H1 (cell line): ENCODE data around the gene ACTR3C. TPM values are rescaled to one million over a fixed set of nuclear protein-coding genes. Genes with fewer than 3 reads are reported as not detected.

Experiments
- CTCF ChIA-PET: fragments of 300-600 bp; sonication (Branson Sonifier 250); formaldehyde crosslinking; loops from one replicate; lab custom pipeline; 2021; ENCODE audit not compliant: partially characterized antibody; lab: Charles Lee
- POLR2A ChIA-PET: fragments of 300-600 bp; sonication (Branson Sonifier 250); formaldehyde crosslinking; loops from one replicate; lab custom pipeline; 2021; ENCODE audit warnings: inconsistent platforms; ENCODE audit not compliant: partially characterized antibody; lab: Charles Lee
- DNase-seq, 2 experiments: peaks; one replicate each; pipeline versions ENCODE4 v3.0.0 to v3.0.0-alpha.2; 2010 to 2022; ENCODE audit warnings: low spot score in 2 of 2, low read depth in 1 of 2, mixed read lengths in 1 of 2
- FAIRE-seq: peaks from 2 replicates; lab custom pipeline; 2011; peaks lifted over from hg19 to GRCh38; lab: Jason Lieb, UNC
- H2AFZ ChIP-seq: 2 replicates; pipeline ENCODE4 v1.8.1; 2012; ENCODE audit warnings: low read length, inconsistent platforms
- H2AK5ac ChIP-seq: 2 replicates; pipeline ENCODE4 v1.6.1; 2013; ENCODE audit warnings: low read depth, low read length
- H2BK120ac ChIP-seq: replicated peaks from 2 replicates; pipeline ENCODE3; 2013; ENCODE audit warnings: low read depth, low read length, inconsistent platforms
- H2BK12ac ChIP-seq: 2 replicates; pipeline ENCODE4 v1.6.1; 2013; ENCODE audit warnings: low read depth, low read length
- H2BK15ac ChIP-seq: 2 replicates; pipeline ENCODE4 v1.6.1; 2013; ENCODE audit warnings: low read length
- H2BK20ac ChIP-seq: 2 replicates; pipeline ENCODE4 v1.6.1; 2013; ENCODE audit warnings: low read length
- H2BK5ac ChIP-seq: 2 replicates; pipeline ENCODE4 v1.6.1; 2013; ENCODE audit warnings: low read depth, low read length
- H3K14ac ChIP-seq: 2 replicates; pipeline ENCODE4 v1.6.1; 2013; ENCODE audit warnings: inconsistent platforms; ENCODE audit not compliant: insufficient read length
- H3K18ac ChIP-seq: 2 replicates; pipeline ENCODE4 v1.6.1; 2013; ENCODE audit warnings: low read length; ENCODE audit errors: extremely low read depth
- H3K23ac ChIP-seq: 2 replicates; pipeline ENCODE4 v1.6.1; 2013; ENCODE audit warnings: inconsistent platforms; ENCODE audit not compliant: insufficient read length
- H3K23me2 ChIP-seq: 2 replicates; pipeline ENCODE4 v1.6.1; 2013; ENCODE audit warnings: low read depth, low read length
- H3K27ac ChIP-seq: 2 replicates; pipeline ENCODE4 v1.6.1; 2011; ENCODE audit warnings: low read depth, low read length, inconsistent platforms
- H3K27me3 ChIP-seq, 4 experiments: replicated peaks in 1 of 4; 1 replicate in 1 of 4; 2 replicates in 3 of 4; pipeline versions ENCODE4 v1.6.1 to v1.8.1; 2011 to 2013; ENCODE audit warnings: low read length in 3 of 4, mild to moderate bottlenecking in 3 of 4, inconsistent platforms in 2 of 4, mixed read lengths in 2 of 4, moderate library complexity in 1 of 4; ENCODE audit not compliant: control insufficient read depth in 3 of 4, insufficient read depth in 3 of 4; ENCODE audit errors: extremely low read depth in 1 of 4
- H3K36me3 ChIP-seq, 4 experiments: 2 replicates each; pipeline versions ENCODE4 v1.6.1 to v1.8.1; 2011 to 2013; ENCODE audit warnings: mild to moderate bottlenecking in 4 of 4, low read length in 3 of 4, moderate library complexity in 2 of 4, control low read depth in 1 of 4, inconsistent platforms in 1 of 4; ENCODE audit not compliant: insufficient read depth in 4 of 4, control insufficient read depth in 2 of 4
- H3K4ac ChIP-seq: replicated peaks from 2 replicates; pipeline ENCODE3; 2013; ENCODE audit warnings: low read length, low read depth, mixed read lengths, inconsistent platforms; ENCODE audit not compliant: insufficient read length
- H3K4me1 ChIP-seq, 4 experiments: replicated peaks in 1 of 4; 1 replicate in 1 of 4; 2 replicates in 3 of 4; pipeline versions ENCODE4 v1.6.1 to v1.8.1; 2011 to 2013; ENCODE audit warnings: low read length in 3 of 4, inconsistent platforms in 2 of 4, mixed read lengths in 1 of 4; ENCODE audit not compliant: insufficient read depth in 4 of 4, control insufficient read depth in 3 of 4
- H3K4me2 ChIP-seq, 2 experiments: 2 replicates each; pipeline versions ENCODE4 v1.6.1 to v1.8.1; 2011 to 2013; ENCODE audit warnings: low read depth in 2 of 2, low read length in 2 of 2, control low read depth in 1 of 2, inconsistent platforms in 1 of 2, mild to moderate bottlenecking in 1 of 2; ENCODE audit not compliant: insufficient read depth in 1 of 2
- H3K4me3 ChIP-seq, 4 experiments: fragments of 200-600, 300-600 bp in 1 of 4; sonication (generic), shearing (Covaris generic), sonication (Bioruptor Twin) in 1 of 4; 2 replicates each; pipeline versions ENCODE4 v1.5.1 to v1.8.1; 2011 to 2016; ENCODE audit warnings: low read length in 4 of 4, low read depth in 3 of 4, control low read depth in 2 of 4, inconsistent platforms in 2 of 4, mild to moderate bottlenecking in 2 of 4, mixed read lengths in 1 of 4, moderate library complexity in 1 of 4; ENCODE audit not compliant: insufficient read depth in 2 of 4; ENCODE audit errors: extremely low read depth in 1 of 4
- H3K56ac ChIP-seq: replicated peaks from 2 replicates; pipeline ENCODE3; 2013; ENCODE audit warnings: low read depth, mild to moderate bottlenecking, mixed read lengths, low read length, inconsistent platforms; ENCODE audit not compliant: insufficient read length
- H3K79me1 ChIP-seq: 2 replicates; pipeline ENCODE4 v1.6.1; 2013; ENCODE audit warnings: low read depth, low read length, control low read depth
- H3K79me2 ChIP-seq, 2 experiments: 2 replicates each; pipeline versions ENCODE4 v1.6.1 to v1.8.1; 2012 to 2013; ENCODE audit warnings: low read length in 2 of 2, mild to moderate bottlenecking in 2 of 2, inconsistent platforms in 1 of 2; ENCODE audit not compliant: insufficient read depth in 2 of 2, control insufficient read depth in 1 of 2
- H3K9ac ChIP-seq, 4 experiments: replicated peaks in 1 of 4; 1 replicate in 1 of 4; 2 replicates in 3 of 4; pipeline versions ENCODE4 v1.6.1 to v1.8.1; 2011 to 2013; ENCODE audit warnings: low read depth in 3 of 4, low read length in 3 of 4, control low read depth in 2 of 4, mild to moderate bottlenecking in 2 of 4, moderate library complexity in 2 of 4, inconsistent platforms in 1 of 4; ENCODE audit errors: extremely low read depth in 1 of 4
- H3K9me3 ChIP-seq, 2 experiments: 2 replicates each; pipeline versions ENCODE4 v1.6.1 to v1.8.1; 2012 to 2013; ENCODE audit warnings: mild to moderate bottlenecking in 2 of 2, moderate library complexity in 2 of 2, control low read depth in 1 of 2, inconsistent platforms in 1 of 2, low read depth in 1 of 2, low read length in 1 of 2, mixed read lengths in 1 of 2; ENCODE audit not compliant: insufficient read depth in 2 of 2
- H4K20me1 ChIP-seq, 2 experiments: replicated peaks in 1 of 2; 2 replicates each; pipeline versions ENCODE3 to v1.8.1; 2011 to 2013; ENCODE audit warnings: inconsistent platforms in 2 of 2, low read length in 2 of 2, mild to moderate bottlenecking in 1 of 2; ENCODE audit not compliant: insufficient read depth in 2 of 2, control insufficient read depth in 1 of 2
- H4K5ac ChIP-seq: 2 replicates; pipeline ENCODE4 v1.6.1; 2013; ENCODE audit warnings: low read length, low read depth, mixed read lengths, inconsistent platforms; ENCODE audit not compliant: insufficient read length
- H4K8ac ChIP-seq: 2 replicates; pipeline ENCODE4 v1.8.0; 2013; ENCODE audit warnings: mild to moderate bottlenecking, moderate library complexity, low read length, inconsistent platforms; ENCODE audit not compliant: insufficient read depth; ENCODE audit errors: extremely low read depth
- H4K91ac ChIP-seq: replicated peaks from 2 replicates; pipeline ENCODE3; 2013; ENCODE audit warnings: low read length, mixed read lengths, inconsistent platforms; ENCODE audit not compliant: insufficient read length
- MAX ChIP-seq: IDR thresholded peaks from 2 replicates; pipeline ENCODE4 v1.6.1; 2012; ENCODE audit warnings: inconsistent platforms
- polyA plus RNA-seq, 7 experiments: library from polyadenylated mRNA; depleted of rRNA in 3 of 7; stranded (reverse) in 5 of 7; unstranded in 2 of 7; fragments of >200 nt in 5 of 7; fragments of 200-250 nt in 2 of 7; gene quantifications; 1 replicate in 5 of 7; 2 replicates in 1 of 7; 4 replicates in 1 of 7; pipeline versions ENCODE4 v1.2.1 to v1.2.3, GENCODE V29; 2011 to 2013; ENCODE audit warnings: missing spikeins in 2 of 7, mixed read lengths in 2 of 7
- total RNA-seq: library from RNA; stranded (reverse); fragmentation: NEBNext Ultra II Directional; extraction: Animal tissue kit (Norgen Biotek cat#: 25700); gene quantifications from 2 replicates; pipeline ENCODE4 v1.2.1, GENCODE V29; 2021

Gene ACTR3C
- total and polyA plus RNA-seq, 2 of the 8 experiments (the other 6 are each of a cell fraction or from before 2014, with no cell fraction given), result 1.5 TPM; not detected in 1

- Histone ChIP-seq H3K4ac (no peak overlapping the region), H3K18ac (no peak overlapping the region), H2BK15ac (no peak overlapping the region), H3K4me1 (peaks cover 0 to 14% (median 4%) of the 10 kb centered on the region in 4 experiments; a peak in 4 of 7 replicates), H3K79me1 (no peaks in the 10 kb centered on the region), H3K4me2 (no peak overlapping the region), H2AK5ac (no peak overlapping the region), H2BK12ac (no peak overlapping the region), H3K9me3 (0 out of 4 replicates have a peak, but pooled peaks cover 0 to 4% of the 10 kb centered on the region in 2 experiments), H3K9ac (no peak overlapping the region), H2BK5ac (no peak overlapping the region), H4K8ac (no peak overlapping the region), H3K23me2 (no peaks in the 10 kb centered on the region; the same call in 1 of the 2 replicates), H3K36me3 (no peaks in the 10 kb centered on the region), H3K27me3 (peaks cover 0 to 6% (median 0%) of the 10 kb centered on the region in 4 experiments; a peak in 2 of 7 replicates), H2BK20ac (no peak overlapping the region), H3K4me3 (no peak overlapping the region), H3K23ac (no peak overlapping the region), H4K5ac (no peak overlapping the region), H2AFZ (no peak overlapping the region), H3K14ac (no peak overlapping the region), H3K79me2 (no peaks in the 10 kb centered on the region), H3K56ac (no peak overlapping the region), H4K20me1 (no peaks in the 10 kb centered on the region), H3K27ac (no peak overlapping the region), H4K91ac (no peak overlapping the region), H2BK120ac (no peak overlapping the region)
- ChIA-PET POLR2A (interaction anchor here (0.6 kb wide), 1 partner anchor 22 kb away, joined by 5 read pairs; no protein-coding TSS in a partner anchor), CTCF (interaction anchor here (0.6 to 1.0 kb wide), 3 partner anchors 28 to 50 kb away, joined by 3 to 4 read pairs (median 3); no protein-coding TSS in a partner anchor)
- no peak for FAIRE-seq
- DNase-seq, result no peak
- TF ChIP-seq MAX, result no peak
- TF ChIP-seq, all 59 proteins: peak for 0
Observed at GRCh38 chr7:150308575-150308974, 14.8 kb downstream of the ACTR3C start.
